B cell (primary cell): ENCODE measurements around the gene LRRC7. TPM values are rescaled to one million over a fixed set of nuclear protein-coding genes. Genes with fewer than 3 reads are reported as not detected.

ENCODE experiments used
- ATAC-seq: fragments of 200-7000 bp; cut with Tn5 transposase; one replicate; pipeline ENCODE4 v1.10.0; 2021; ENCODE audit warnings: low read depth, mild to moderate bottlenecking, moderate number of reproducible peaks, moderate library complexity
- CTCF ChIA-PET: fragments of 350-600 bp; sonication (Branson Sonifier 250); formaldehyde crosslinking; loops from one replicate; lab custom pipeline; 2021; ENCODE audit warnings: antibody characterized with exemption, inconsistent platforms; lab: Charles Lee
- POLR2A ChIA-PET: fragments of 350-600 bp; sonication (Branson Sonifier 250); formaldehyde crosslinking; loops from one replicate; lab custom pipeline; 2021; ENCODE audit warnings: antibody characterized with exemption; lab: Charles Lee
- DNase-seq: peaks from one replicate; pipeline ENCODE4 v3.0.0; 2013
- H2AFZ ChIP-seq: 2 replicates; pipeline ENCODE4 v1.6.1; 2012; ENCODE audit warnings: mild to moderate bottlenecking, low read depth, low read length; ENCODE audit not compliant: insufficient read depth, poor library complexity, severe bottlenecking
- H3K27ac ChIP-seq, 2 donors: 1 replicate in 1 of 2; 2 replicates in 1 of 2; pipeline ENCODE4 v1.5.1; 2012 to 2013; ENCODE audit warnings: low read length in 2 of 2, mild to moderate bottlenecking in 2 of 2, moderate library complexity in 1 of 2
- H3K27me3 ChIP-seq, 4 experiments: fragments of 200-600 bp in 1 of 4; sonication (generic) in 1 of 4; replicated peaks in 1 of 4; 1 replicate in 2 of 4; 2 replicates in 2 of 4; pipeline versions ENCODE4 v1.6.1 to v1.7.0; 2013 to 2016; ENCODE audit warnings: low read length in 3 of 4, mild to moderate bottlenecking in 2 of 4, mixed read lengths in 1 of 4, moderate library complexity in 1 of 4; ENCODE audit not compliant: insufficient read depth in 4 of 4, control insufficient read depth in 3 of 4; ENCODE audit errors: control extremely low read depth in 1 of 4
- H3K36me3 ChIP-seq, 2 experiments: replicated peaks in 1 of 2; 1 replicate in 1 of 2; 2 replicates in 1 of 2; pipeline versions ENCODE4 v1.6.1 to v1.7.1; 2013; ENCODE audit warnings: low read length in 1 of 2; ENCODE audit not compliant: insufficient read depth in 2 of 2, control insufficient read depth in 1 of 2; ENCODE audit errors: control extremely low read depth in 1 of 2, extremely low read depth in 1 of 2
- H3K4me1 ChIP-seq, 2 donors: fragments of 200-600 bp in 1 of 2; sonication (generic) in 1 of 2; 1 replicate in 1 of 2; 2 replicates in 1 of 2; pipeline versions ENCODE4 v1.5.1 to v1.6.1; 2013 to 2017; ENCODE audit warnings: low read length in 2 of 2; ENCODE audit not compliant: control insufficient read depth in 2 of 2, insufficient read depth in 2 of 2
- H3K4me2 ChIP-seq: replicated peaks from 2 replicates; pipeline ENCODE3; 2012; ENCODE audit warnings: mild to moderate bottlenecking, low read depth, low read length; ENCODE audit not compliant: poor library complexity, severe bottlenecking
- H3K4me3 ChIP-seq, 5 experiments: fragments of 200-600 bp in 1 of 5; sonication (generic) in 1 of 5; 1 replicate in 3 of 5; 2 replicates in 2 of 5; pipeline versions ENCODE4 v1.5.1 to v1.7.0; 2011 to 2016; ENCODE audit warnings: low read length in 4 of 5, mild to moderate bottlenecking in 4 of 5, low read depth in 2 of 5, control low read depth in 1 of 5, moderate library complexity in 1 of 5; ENCODE audit not compliant: insufficient read depth in 1 of 5; ENCODE audit errors: control extremely low read depth in 1 of 5, extremely low read depth in 1 of 5
- H3K79me2 ChIP-seq: fragments of 200-600 bp; sonication (generic); one replicate; pipeline ENCODE4 v1.6.0; 2016; ENCODE audit warnings: low read length; ENCODE audit not compliant: control insufficient read depth, insufficient read depth
- H3K9ac ChIP-seq: fragments of 200-600 bp; sonication (generic); 2 replicates; pipeline ENCODE4 v1.6.1; 2017; ENCODE audit warnings: mild to moderate bottlenecking, low read length, moderate library complexity
- H3K9me3 ChIP-seq, 3 donors: one replicate each; pipeline versions ENCODE4 v1.6.1 to v1.7.1; 2013; ENCODE audit warnings: low read length in 2 of 3; ENCODE audit not compliant: control insufficient read depth in 2 of 3, insufficient read depth in 1 of 3; ENCODE audit errors: control extremely low read depth in 1 of 3
- H4K20me1 ChIP-seq: 2 replicates; pipeline ENCODE4 v1.6.0; 2012; ENCODE audit warnings: mild to moderate bottlenecking, low read length; ENCODE audit not compliant: insufficient read depth, control insufficient read depth, poor library complexity, severe bottlenecking
- H3K27ac Mint-ChIP-seq: one replicate; pipeline ENCODE4 v1.8.0; 2021; ENCODE audit warnings: mixed read lengths
- H3K27me3 Mint-ChIP-seq: one replicate; pipeline ENCODE4 v1.8.0; 2021; ENCODE audit warnings: mixed read lengths
- H3K4me1 Mint-ChIP-seq: one replicate; pipeline ENCODE4 v1.8.0; 2021; ENCODE audit warnings: mixed read lengths
- H3K4me3 Mint-ChIP-seq: one replicate; pipeline ENCODE4 v1.8.0; 2021; ENCODE audit warnings: mixed read lengths
- H3K9me3 Mint-ChIP-seq: one replicate; pipeline ENCODE4 v1.8.0; 2022; ENCODE audit warnings: mixed read lengths; ENCODE audit not compliant: insufficient read depth
- EZH2 ChIP-seq: IDR thresholded peaks from 2 replicates; pipeline ENCODE4 v1.6.1; 2012; ENCODE audit warnings: borderline replicate concordance, low read depth, mild to moderate bottlenecking, moderate library complexity, low read length; ENCODE audit not compliant: insufficient read depth, poor library complexity, severe bottlenecking
- WGBS: methylation state at CpG from one replicate; pipeline ENCODE4 v1.1.5; 2013; ENCODE audit warnings: missing lambda C conversion rate; ENCODE audit not compliant: insufficient coverage; 5-methylcytosine and 5-hydroxymethylcytosine counted together
- intact Hi-C: fragments of 100-400 bp; cut with micrococcal nuclease; formaldehyde crosslinking; loops from one replicate; pipeline ENCODE4 v1.10.0; 2022
- polyA plus RNA-seq: library from polyadenylated mRNA; depleted of rRNA; stranded (reverse); fragments of >200 nt; gene quantifications from 2 replicates; pipeline ENCODE4 v1.2.3, GENCODE V29; 2012
- total RNA-seq, 2 donors: library from RNA; stranded (reverse); fragments of 120-200 nt in 1 of 2; gene quantifications; 1 replicate in 1 of 2; 2 replicates in 1 of 2; pipeline versions ENCODE4 v1.2.3 to v1.2.4, GENCODE V29; 2013 to 2022
- TF ChIP-seq, protein P1 (sequence below): fragments of 200-600 bp; IDR thresholded peaks from one replicate; pipeline ENCODE4 v1.8.0; 2022; ENCODE audit warnings: antibody characterized with exemption, mild to moderate bottlenecking

Gene LRRC7
- total and polyA plus RNA-seq, 2 donors (not counting 1 experiment from before 2014, with no cell fraction given) = not detected

DNA sequence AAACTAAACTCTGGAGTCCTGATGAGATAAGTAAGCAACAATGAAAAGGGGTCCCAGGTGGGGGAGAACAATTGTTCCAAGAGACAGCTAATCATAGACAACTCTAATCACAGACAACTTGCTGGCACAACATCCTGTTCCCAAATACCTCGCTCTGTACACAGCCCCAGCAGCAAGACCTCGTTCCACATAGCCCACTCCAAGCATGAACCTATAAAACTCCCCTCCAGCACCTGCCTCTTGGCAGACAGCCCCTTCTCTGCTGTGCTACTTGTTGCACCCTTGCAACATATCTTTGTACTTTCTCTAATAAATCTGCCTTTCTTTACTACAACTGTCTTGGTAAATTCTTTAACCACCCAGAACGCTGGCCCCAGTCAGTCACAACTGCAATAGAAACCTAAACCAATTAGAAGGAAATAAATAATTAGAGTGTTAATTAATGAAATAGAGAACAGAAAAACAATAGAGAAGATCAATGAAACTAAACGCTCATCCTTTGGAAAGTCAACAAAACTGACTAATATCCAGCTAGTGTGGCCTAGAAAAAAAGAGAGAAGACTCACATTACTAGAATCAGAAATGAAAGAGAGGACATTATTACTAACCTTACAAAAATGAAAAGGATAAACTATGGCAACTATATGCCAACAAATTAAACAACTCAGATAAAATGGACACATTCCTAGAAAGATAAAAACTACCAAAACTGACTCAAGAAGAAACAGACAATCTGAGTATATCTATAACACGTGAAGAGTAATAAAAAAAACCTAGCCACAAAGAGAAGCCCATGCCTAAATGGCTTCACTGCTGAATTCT lies 601.5 kb downstream of the LRRC7 start:
- peaks cover 2 to 21% of the 10 kb centered on the region in 2 experiments for H3K36me3 ChIP-seq
- intact Hi-C loops = no loop called here
- no peaks in the 10 kb centered on the region for H3K4me1 ChIP-seq
- no peaks in the 10 kb centered on the region for H3K27me3 Mint-ChIP-seq
- H3K27ac ChIP-seq = no peak overlapping the region
- POLR2A ChIA-PET = no interaction called here
- H4K20me1 ChIP-seq = no peaks in the 10 kb centered on the region
- no peaks in the 10 kb centered on the region for H3K9me3 Mint-ChIP-seq
- no peak overlapping the region for H3K27ac Mint-ChIP-seq
- ATAC-seq (no peak), DNase-seq (no peak)
- H2AFZ ChIP-seq = no peak overlapping the region
- H3K4me2 ChIP-seq = no peak overlapping the region
- no peaks in the 10 kb centered on the region for H3K27me3 ChIP-seq
- WGBS = 92% methylated on average over 2 of the region's 5 CpGs
- TF ChIP-seq, protein P1, sequence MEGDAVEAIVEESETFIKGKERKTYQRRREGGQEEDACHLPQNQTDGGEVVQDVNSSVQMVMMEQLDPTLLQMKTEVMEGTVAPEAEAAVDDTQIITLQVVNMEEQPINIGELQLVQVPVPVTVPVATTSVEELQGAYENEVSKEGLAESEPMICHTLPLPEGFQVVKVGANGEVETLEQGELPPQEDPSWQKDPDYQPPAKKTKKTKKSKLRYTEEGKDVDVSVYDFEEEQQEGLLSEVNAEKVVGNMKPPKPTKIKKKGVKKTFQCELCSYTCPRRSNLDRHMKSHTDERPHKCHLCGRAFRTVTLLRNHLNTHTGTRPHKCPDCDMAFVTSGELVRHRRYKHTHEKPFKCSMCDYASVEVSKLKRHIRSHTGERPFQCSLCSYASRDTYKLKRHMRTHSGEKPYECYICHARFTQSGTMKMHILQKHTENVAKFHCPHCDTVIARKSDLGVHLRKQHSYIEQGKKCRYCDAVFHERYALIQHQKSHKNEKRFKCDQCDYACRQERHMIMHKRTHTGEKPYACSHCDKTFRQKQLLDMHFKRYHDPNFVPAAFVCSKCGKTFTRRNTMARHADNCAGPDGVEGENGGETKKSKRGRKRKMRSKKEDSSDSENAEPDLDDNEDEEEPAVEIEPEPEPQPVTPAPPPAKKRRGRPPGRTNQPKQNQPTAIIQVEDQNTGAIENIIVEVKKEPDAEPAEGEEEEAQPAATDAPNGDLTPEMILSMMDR = no peak
- TF ChIP-seq EZH2 = no peak
- CTCF ChIA-PET = interaction anchor here (1.0 kb wide), 1 partner anchor 37 kb away, joined by 3 read pairs; no protein-coding TSS in a partner anchor
- H3K4me3 Mint-ChIP-seq = no peak overlapping the region
- no peaks in the 10 kb centered on the region for H3K9me3 ChIP-seq
- H3K79me2 ChIP-seq = no peaks in the 10 kb centered on the region
- no peak overlapping the region for H3K4me3 ChIP-seq
- H3K9ac ChIP-seq = no peak overlapping the region
- no peaks in the 10 kb centered on the region for H3K4me1 Mint-ChIP-seq

DNA sequence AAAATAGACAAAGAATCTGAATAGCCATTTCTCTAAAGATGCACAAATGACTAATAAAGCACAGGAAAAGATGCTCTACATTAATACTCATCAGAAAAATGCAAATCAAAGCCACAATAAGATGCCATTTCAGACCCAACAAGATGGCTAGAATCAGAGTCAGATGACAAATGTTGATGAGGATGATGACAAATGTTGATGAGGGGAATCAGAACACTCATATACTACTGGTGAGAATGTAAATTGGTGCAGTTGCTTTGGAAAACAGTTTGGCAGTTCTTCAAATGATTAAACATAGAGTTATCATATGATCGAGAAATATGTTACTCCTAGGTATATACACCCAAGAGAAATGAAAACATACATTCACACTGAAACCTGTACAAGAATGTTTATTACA lies 603.8 kb downstream of the LRRC7 start:
- no peak overlapping the region for H3K27ac ChIP-seq
- H3K9me3 Mint-ChIP-seq = no peaks in the 10 kb centered on the region
- CTCF ChIA-PET = no interaction called here
- ATAC-seq (no peak), DNase-seq (no peak)
- H3K9ac ChIP-seq = no peak overlapping the region
- no peak overlapping the region for H3K4me2 ChIP-seq
- no peaks in the 10 kb centered on the region for H3K9me3 ChIP-seq
- no peak overlapping the region for H3K4me3 ChIP-seq
- H4K20me1 ChIP-seq = no peaks in the 10 kb centered on the region
- H3K79me2 ChIP-seq = no peaks in the 10 kb centered on the region
- no CpG with 5 or more reads among the region's 1 CpG for WGBS
- no peaks in the 10 kb centered on the region for H3K4me1 Mint-ChIP-seq
- no peak overlapping the region for H3K4me3 Mint-ChIP-seq
- no peak overlapping the region for H3K27ac Mint-ChIP-seq
- H3K4me1 ChIP-seq = no peaks in the 10 kb centered on the region
- H3K27me3 Mint-ChIP-seq = no peaks in the 10 kb centered on the region
- intact Hi-C loops = no loop called here
- POLR2A ChIA-PET = no interaction called here
- H3K36me3 ChIP-seq = peaks cover 3 to 23% of the 10 kb centered on the region in 2 experiments
- H3K27me3 ChIP-seq = no peaks in the 10 kb centered on the region
- TF ChIP-seq, protein P1 = no peak
- TF ChIP-seq EZH2 = no peak
- no peak overlapping the region for H2AFZ ChIP-seq
